Hepatocyte (in vitro differentiated cells): ENCODE data around the gene VPS37C. TPM values are rescaled to one million over a fixed set of nuclear protein-coding genes. Genes with fewer than 3 reads are reported as not detected.

Source experiments
- DNase-seq: peaks from one replicate; pipeline ENCODE4 v3.0.0-alpha.2; 2016; ENCODE audit warnings: low spot score
- H2AFZ ChIP-seq: fragments of 200-600 bp; sonication (generic); 2 replicates; pipeline ENCODE4 v1.6.0; 2016; ENCODE audit warnings: antibody characterized with exemption, mild to moderate bottlenecking
- H3K27ac ChIP-seq: fragments of 200-600 bp; sonication (generic); 2 replicates; pipeline ENCODE4 v1.5.1; 2016; ENCODE audit warnings: mild to moderate bottlenecking
- H3K27me3 ChIP-seq: fragments of 200-600 bp; sonication (generic); 2 replicates; pipeline ENCODE4 v1.6.1; 2016
- H3K36me3 ChIP-seq: fragments of 200-600 bp; sonication (generic); replicated peaks from 2 replicates; pipeline ENCODE4 v1.5.1; 2016; ENCODE audit warnings: low read depth; ENCODE audit not compliant: insufficient read depth
- H3K4me1 ChIP-seq: fragments of 200-600 bp; sonication (generic); 2 replicates; pipeline ENCODE4 v1.5.1; 2016; ENCODE audit warnings: mild to moderate bottlenecking, moderate library complexity; ENCODE audit not compliant: insufficient read depth
- H3K4me2 ChIP-seq: fragments of 200-600 bp; sonication (generic); 2 replicates; pipeline ENCODE4 v1.6.0; 2016
- H3K4me3 ChIP-seq: fragments of 200-600 bp; sonication (generic); 2 replicates; pipeline ENCODE4 v1.5.1; 2016; ENCODE audit warnings: mild to moderate bottlenecking
- H3K79me2 ChIP-seq: fragments of 200-600 bp; sonication (generic); 2 replicates; pipeline ENCODE4 v1.6.0; 2017; ENCODE audit warnings: mild to moderate bottlenecking
- H3K9me2 ChIP-seq: fragments of 200-600 bp; sonication (generic); replicated peaks from 2 replicates; pipeline ENCODE4 v1.6.0; 2017; ENCODE audit warnings: mild to moderate bottlenecking; ENCODE audit not compliant: insufficient read depth
- H3K9me3 ChIP-seq: fragments of 200-600 bp; sonication (generic); 2 replicates; pipeline ENCODE4 v1.5.1; 2016; ENCODE audit warnings: low read depth, mild to moderate bottlenecking
- H4K20me1 ChIP-seq: fragments of 200-600 bp; sonication (generic); 2 replicates; pipeline ENCODE4 v1.6.0; 2016; ENCODE audit warnings: mild to moderate bottlenecking; ENCODE audit not compliant: insufficient read depth, poor library complexity, severe bottlenecking
- EZH2 ChIP-seq: fragments of 200-600 bp; sonication (generic); IDR thresholded peaks from 2 replicates; pipeline ENCODE4 v1.6.1; 2016; ENCODE audit warnings: antibody characterized with exemption, mild to moderate bottlenecking, borderline replicate concordance
- EZH2phosphoT487 ChIP-seq: fragments of 200-600 bp; sonication (generic); IDR thresholded peaks from one replicate; pipeline ENCODE4 v1.6.1; 2018; ENCODE audit warnings: antibody characterized with exemption, mild to moderate bottlenecking, low read depth, moderate library complexity; ENCODE audit not compliant: unreplicated experiment, severe bottlenecking
- WGBS: methylation state at CpG from one replicate; pipeline ENCODE4 v1.1.6; 2016; ENCODE audit warnings: low lambda C conversion rate; ENCODE audit errors: missing lambda C conversion rate; 5-methylcytosine and 5-hydroxymethylcytosine counted together
- polyA plus RNA-seq: library from polyadenylated mRNA; unstranded; fragments of >200 nt; fragmentation: Nextera tagmentation; extraction: Ambion mirVana; gene quantifications from 2 replicates; pipeline ENCODE4 v1.2.1, GENCODE V29; 2016
- total RNA-seq: library from RNA; depleted of rRNA; stranded (reverse); fragments of >200 nt; gene quantifications from 2 replicates; pipeline ENCODE4 v1.2.3, GENCODE V29; 2014
- TF ChIP-seq, protein P1 (sequence below): fragments of 200-600 bp; sonication (generic); IDR thresholded peaks from 2 replicates; pipeline ENCODE4 v1.5.1; 2016; ENCODE audit warnings: antibody characterized with exemption, mild to moderate bottlenecking; ENCODE audit not compliant: poor library complexity

The VPS37C gene
- total and polyA plus RNA-seq, 2 experiments from 2014 or later, result 17.0 to 26.6 TPM

DNA sequence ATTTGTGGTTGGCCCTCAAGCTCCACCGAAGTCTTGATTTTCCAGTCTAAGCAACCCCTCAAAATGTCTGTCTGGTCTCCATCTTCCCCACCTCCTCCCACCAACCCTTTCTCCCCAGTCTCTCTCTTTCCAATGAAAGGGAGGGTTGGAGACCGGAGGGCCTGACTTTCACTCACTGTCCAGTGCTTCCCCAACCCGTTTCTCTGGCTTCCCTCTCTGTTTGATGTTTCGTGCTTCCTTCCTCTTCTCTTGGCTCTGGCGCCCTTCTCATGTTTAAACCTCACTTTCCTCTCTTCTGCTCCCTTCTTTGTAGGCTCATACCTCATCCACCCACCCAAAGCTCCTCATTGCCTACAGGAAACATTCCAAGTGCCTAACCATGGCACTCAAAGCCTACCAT is 11.1 kb upstream of the VPS37C start:
- Histone ChIP-seq H3K9me3 (no peaks in the 10 kb centered on the region), H2AFZ (no peak overlapping the region), H3K27me3 (no peaks in the 10 kb centered on the region), H3K36me3 (no peaks in the 10 kb centered on the region), H3K4me3 (no peak overlapping the region), H3K27ac (no peak overlapping the region), H3K4me1 (no peaks in the 10 kb centered on the region), H4K20me1 (no peaks in the 10 kb centered on the region), H3K4me2 (no peak overlapping the region), H3K79me2 (no peaks in the 10 kb centered on the region), H3K9me2 (no peaks in the 10 kb centered on the region)
- DNase-seq, result no peak
- TF ChIP-seq, protein P1, sequence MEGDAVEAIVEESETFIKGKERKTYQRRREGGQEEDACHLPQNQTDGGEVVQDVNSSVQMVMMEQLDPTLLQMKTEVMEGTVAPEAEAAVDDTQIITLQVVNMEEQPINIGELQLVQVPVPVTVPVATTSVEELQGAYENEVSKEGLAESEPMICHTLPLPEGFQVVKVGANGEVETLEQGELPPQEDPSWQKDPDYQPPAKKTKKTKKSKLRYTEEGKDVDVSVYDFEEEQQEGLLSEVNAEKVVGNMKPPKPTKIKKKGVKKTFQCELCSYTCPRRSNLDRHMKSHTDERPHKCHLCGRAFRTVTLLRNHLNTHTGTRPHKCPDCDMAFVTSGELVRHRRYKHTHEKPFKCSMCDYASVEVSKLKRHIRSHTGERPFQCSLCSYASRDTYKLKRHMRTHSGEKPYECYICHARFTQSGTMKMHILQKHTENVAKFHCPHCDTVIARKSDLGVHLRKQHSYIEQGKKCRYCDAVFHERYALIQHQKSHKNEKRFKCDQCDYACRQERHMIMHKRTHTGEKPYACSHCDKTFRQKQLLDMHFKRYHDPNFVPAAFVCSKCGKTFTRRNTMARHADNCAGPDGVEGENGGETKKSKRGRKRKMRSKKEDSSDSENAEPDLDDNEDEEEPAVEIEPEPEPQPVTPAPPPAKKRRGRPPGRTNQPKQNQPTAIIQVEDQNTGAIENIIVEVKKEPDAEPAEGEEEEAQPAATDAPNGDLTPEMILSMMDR, result no peak
- TF ChIP-seq EZH2phosphoT487 (no peak), EZH2 (no peak)
- WGBS, result 76% methylated on average over 5 of the region's 5 CpGs

DNA sequence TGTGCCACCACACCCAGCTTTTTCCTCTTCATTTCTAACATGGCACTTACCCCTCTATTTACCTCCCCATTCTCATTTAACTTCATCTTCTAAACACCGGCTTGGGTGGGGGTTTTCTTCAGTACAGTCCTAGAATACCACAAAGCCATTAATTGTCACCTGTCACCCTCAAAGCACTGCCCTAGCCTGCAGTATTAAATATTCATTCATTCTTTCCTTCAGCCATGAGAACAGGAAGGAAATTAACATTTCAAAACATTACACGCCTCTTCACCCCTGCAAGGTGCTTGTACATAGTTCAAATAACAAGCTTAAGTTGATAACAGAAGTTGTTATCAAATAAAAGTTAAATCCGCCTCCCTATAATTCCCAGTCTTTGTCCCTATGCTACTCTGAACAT is 10.7 kb upstream of the VPS37C start:
- no peak overlapping the region for H3K27ac ChIP-seq
- no peak overlapping the region for H2AFZ ChIP-seq
- H3K9me3 ChIP-seq, result no peaks in the 10 kb centered on the region
- no peak overlapping the region for H3K4me2 ChIP-seq
- DNase-seq, result no peak
- no peaks in the 10 kb centered on the region for H3K9me2 ChIP-seq
- H3K4me1 ChIP-seq, result no peaks in the 10 kb centered on the region
- no peaks in the 10 kb centered on the region for H3K27me3 ChIP-seq
- H3K4me3 ChIP-seq, result no peak overlapping the region
- WGBS, result 88% methylated on average over 3 of the region's 3 CpGs
- no peaks in the 10 kb centered on the region for H3K36me3 ChIP-seq
- no peaks in the 10 kb centered on the region for H3K79me2 ChIP-seq
- TF ChIP-seq EZH2 (no peak), EZH2phosphoT487 (no peak)
- TF ChIP-seq, protein P1, result no peak
- no peaks in the 10 kb centered on the region for H4K20me1 ChIP-seq

DNA sequence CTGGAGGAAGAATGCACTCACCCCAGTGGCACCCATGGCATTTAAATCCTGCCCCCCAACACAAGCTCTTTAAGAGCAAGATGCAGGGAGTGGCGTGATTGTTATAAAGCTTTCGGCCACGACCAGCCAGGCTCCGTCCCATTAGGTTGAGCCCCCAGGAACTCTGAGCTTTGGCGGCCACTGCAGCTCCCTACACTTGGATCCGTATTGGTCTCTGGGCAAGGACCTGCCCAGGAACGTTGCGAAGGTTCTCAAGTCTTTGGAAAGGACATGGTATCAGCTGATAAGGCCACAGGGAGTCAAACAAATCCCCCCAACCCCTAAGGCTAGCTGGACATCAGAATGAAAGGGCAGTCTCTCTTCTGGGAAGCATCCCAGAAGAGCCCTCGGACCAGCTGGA is 9.3 kb upstream of the VPS37C start:
- no peaks in the 10 kb centered on the region for H4K20me1 ChIP-seq
- no peaks in the 10 kb centered on the region for H3K9me2 ChIP-seq
- no peak overlapping the region for H2AFZ ChIP-seq
- no peak for DNase-seq
- no peak overlapping the region for H3K27ac ChIP-seq
- no peaks in the 10 kb centered on the region for H3K79me2 ChIP-seq
- H3K9me3 ChIP-seq, result no peaks in the 10 kb centered on the region
- H3K4me2 ChIP-seq, result no peak overlapping the region
- WGBS, result 81% methylated on average over 9 of the region's 9 CpGs
- H3K27me3 ChIP-seq, result no peaks in the 10 kb centered on the region
- H3K36me3 ChIP-seq, result no peaks in the 10 kb centered on the region
- TF ChIP-seq EZH2phosphoT487 (no peak), EZH2 (no peak)
- no peak overlapping the region for H3K4me3 ChIP-seq
- peaks cover under 1% of the 10 kb centered on the region for H3K4me1 ChIP-seq

DNA sequence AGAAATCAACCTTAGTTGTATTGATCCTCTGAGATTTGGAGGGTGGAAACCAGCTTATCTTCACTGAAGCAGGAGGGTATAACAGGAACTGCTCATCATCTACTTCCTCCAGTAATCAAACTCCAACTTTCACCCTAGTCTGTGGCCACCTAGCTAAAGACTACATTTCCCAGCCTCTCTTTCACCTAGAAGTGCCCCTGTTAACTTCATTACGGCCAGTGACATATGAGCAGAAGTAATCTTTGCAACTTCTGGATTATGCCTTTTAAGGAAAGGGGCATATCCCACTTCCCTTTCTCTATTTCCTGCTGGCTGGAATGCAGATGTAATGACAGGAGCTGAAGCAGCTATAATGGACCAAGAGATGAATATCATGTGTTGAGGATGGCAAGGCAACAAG is 7.6 kb upstream of the VPS37C start:
- H3K4me2 ChIP-seq, result no peak overlapping the region
- H4K20me1 ChIP-seq, result no peaks in the 10 kb centered on the region
- no peak overlapping the region for H3K27ac ChIP-seq
- no peaks in the 10 kb centered on the region for H3K79me2 ChIP-seq
- no peaks in the 10 kb centered on the region for H3K9me2 ChIP-seq
- 81% methylated on average over 1 of the region's 1 CpG for WGBS
- no peaks in the 10 kb centered on the region for H3K9me3 ChIP-seq
- TF ChIP-seq, protein P1, result no peak
- no peak for TF ChIP-seq EZH2phosphoT487
- no peak for TF ChIP-seq EZH2
- H2AFZ ChIP-seq, result no peak overlapping the region
- no peak overlapping the region for H3K4me3 ChIP-seq
- H3K4me1 ChIP-seq, result peaks cover 5% of the 10 kb centered on the region
- no peak for DNase-seq
- no peaks in the 10 kb centered on the region for H3K36me3 ChIP-seq
- no peaks in the 10 kb centered on the region for H3K27me3 ChIP-seq
